GM12865 (cell line): ENCODE measurements around the gene PLEKHA8.

Experiments
- DNase-seq: peaks from one replicate; pipeline ENCODE4 v3.0.0; 2010; ENCODE audit warnings: low read depth
- H3K4me3 ChIP-seq: 2 replicates; pipeline ENCODE4 v1.5.1; 2011; ENCODE audit warnings: mild to moderate bottlenecking, low read depth, low read length, control low read depth
- TF ChIP-seq, protein P1 (sequence below): IDR thresholded peaks from 2 replicates; pipeline ENCODE4 v1.5.1; 2011; ENCODE audit warnings: low read length, control low read depth, low read depth, inconsistent platforms; ENCODE audit not compliant: insufficient read depth; ENCODE audit errors: missing control alignments

Gene PLEKHA8

DNA sequence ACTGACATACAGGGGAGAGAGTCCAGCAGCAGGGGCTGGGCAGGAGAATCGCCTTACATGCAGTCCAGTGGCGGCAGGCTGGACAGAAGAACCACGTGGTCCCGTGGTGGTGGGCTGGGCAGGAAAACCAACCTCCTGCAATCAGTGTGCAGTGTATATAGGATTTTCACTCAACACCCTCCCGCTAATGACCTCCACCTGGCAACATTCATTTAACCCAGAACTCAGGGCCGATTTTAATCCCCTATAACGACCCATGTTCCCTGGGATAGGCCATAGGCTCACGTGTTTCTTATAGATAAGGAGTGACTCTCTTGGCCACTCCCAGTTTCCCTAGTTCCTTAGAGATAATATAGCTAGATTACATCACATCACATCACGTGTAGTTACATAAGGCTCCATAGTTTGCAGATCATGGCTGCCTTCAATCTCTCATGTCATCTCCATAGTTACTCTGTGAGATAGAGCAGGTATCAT is 125.9 kb downstream of the PLEKHA8 start:
- TF ChIP-seq, protein P1, sequence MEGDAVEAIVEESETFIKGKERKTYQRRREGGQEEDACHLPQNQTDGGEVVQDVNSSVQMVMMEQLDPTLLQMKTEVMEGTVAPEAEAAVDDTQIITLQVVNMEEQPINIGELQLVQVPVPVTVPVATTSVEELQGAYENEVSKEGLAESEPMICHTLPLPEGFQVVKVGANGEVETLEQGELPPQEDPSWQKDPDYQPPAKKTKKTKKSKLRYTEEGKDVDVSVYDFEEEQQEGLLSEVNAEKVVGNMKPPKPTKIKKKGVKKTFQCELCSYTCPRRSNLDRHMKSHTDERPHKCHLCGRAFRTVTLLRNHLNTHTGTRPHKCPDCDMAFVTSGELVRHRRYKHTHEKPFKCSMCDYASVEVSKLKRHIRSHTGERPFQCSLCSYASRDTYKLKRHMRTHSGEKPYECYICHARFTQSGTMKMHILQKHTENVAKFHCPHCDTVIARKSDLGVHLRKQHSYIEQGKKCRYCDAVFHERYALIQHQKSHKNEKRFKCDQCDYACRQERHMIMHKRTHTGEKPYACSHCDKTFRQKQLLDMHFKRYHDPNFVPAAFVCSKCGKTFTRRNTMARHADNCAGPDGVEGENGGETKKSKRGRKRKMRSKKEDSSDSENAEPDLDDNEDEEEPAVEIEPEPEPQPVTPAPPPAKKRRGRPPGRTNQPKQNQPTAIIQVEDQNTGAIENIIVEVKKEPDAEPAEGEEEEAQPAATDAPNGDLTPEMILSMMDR: no peak
- no peak for DNase-seq

DNA sequence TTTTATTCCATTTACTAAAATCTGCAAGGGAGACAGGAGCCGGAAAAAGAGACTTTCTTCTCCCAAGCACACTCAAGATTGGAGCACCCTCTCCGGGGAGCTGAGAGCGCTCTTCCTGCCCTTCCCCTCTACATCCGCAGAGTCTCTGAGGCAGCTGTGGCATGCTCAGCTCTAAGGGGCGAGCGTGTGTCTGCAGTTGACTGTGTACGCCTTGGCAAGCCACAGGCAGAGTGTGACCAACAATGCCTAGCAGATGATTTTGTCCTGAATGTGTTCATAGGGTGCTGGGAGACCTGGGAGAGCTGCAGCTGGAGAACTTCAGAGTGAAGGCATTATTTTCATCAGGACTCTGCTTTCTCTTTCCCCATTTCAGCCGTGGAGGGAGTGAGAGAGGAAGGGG is 127.3 kb downstream of the PLEKHA8 start:
- TF ChIP-seq, protein P1: no peak
- no peak overlapping the region for H3K4me3 ChIP-seq
- no peak for DNase-seq

More for the DNA sequence above, 125.9 kb downstream of the PLEKHA8 start:
- H3K4me3 ChIP-seq: no peak overlapping the region

DNA sequence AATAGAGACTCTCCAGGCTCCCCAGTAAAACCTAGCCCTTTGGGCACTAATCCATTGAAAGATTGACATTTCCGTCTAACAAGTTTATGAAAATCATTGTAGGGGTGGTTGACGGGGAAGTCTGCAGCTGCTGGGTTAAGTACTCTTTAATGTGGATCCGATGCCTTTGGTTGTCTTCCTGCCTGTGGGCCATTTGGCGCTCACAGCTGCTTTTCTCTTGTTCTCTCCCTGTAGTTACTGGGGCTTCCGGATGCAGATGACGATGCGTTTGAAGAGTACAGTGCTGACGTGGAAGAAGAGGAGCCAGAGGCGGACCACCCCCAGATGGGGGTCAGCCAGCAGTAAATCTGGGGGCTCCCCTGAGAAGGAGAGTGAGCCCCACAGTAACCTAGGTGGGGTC is 129.0 kb downstream of the PLEKHA8 start:
- TF ChIP-seq, protein P1: no peak
- no peak overlapping the region for H3K4me3 ChIP-seq
- DNase-seq: no peak

DNA sequence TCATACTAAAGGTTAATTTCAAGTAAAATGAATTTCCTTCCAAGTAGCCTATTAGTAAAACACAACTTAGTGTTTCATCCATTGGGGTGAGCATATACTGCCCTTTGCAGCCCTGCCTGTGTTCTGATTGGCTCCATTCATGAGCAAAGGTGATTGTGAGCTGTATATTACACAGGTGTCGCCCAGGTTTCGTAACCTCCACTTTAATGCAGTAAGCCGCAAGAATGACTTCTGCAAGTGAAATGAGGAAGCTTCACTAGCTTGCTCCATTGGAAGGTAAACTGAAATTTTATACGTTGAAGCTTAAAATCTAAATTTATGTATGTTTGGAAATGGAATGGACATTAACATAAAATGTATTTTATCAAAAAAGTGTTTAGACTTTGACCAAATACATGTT is 131.0 kb downstream of the PLEKHA8 start:
- no peak overlapping the region for H3K4me3 ChIP-seq
- TF ChIP-seq, protein P1: no peak
- no peak for DNase-seq

DNA sequence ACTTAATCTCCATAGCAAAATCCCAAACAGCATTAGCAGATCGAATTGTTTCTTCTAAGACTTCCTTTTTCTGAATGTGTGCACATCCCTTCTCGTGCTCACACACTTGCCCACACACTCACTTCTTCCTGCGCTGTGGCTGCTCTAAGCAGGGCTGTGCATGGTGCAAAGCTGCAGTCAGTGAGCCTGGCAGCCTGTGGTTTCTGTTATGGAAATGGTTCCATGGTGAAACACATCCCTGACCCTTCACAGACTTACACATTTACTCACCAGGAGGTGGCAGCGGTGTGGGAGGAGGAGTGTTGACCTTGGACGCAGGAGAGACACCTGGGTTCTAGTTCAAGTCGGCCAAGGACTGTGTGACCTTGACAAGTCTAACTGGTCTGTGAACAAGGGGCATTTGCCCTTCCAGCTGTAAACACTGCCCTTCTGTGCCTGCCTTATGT is 131.5 kb downstream of the PLEKHA8 start:
- TF ChIP-seq, protein P1: no peak

DNA sequence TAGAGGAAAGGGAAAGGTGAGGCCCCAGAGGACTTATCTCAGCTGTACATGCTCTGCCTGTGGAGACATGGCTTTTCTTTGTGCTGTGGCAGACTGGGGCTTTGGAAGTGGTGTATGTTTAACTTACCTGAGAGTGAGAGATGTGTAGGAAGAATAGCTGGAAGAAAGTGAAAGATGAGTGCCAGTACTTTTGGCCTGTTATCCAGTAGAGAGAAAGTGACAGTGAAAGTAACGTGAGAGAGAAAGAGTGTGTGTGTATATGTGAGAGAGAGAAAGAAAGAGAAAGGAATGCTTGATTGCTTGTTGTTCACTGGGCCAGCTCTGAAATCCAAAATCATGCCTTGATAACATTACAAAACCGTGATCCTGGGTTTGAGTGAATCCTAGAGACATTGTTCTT is 132.1 kb downstream of the PLEKHA8 start:
- TF ChIP-seq, protein P1: no peak
- DNase-seq: no peak

More for the DNA sequence above, 131.5 kb downstream of the PLEKHA8 start:
- no peak overlapping the region for H3K4me3 ChIP-seq
- peak; percentile 24 for DNase-seq

DNA sequence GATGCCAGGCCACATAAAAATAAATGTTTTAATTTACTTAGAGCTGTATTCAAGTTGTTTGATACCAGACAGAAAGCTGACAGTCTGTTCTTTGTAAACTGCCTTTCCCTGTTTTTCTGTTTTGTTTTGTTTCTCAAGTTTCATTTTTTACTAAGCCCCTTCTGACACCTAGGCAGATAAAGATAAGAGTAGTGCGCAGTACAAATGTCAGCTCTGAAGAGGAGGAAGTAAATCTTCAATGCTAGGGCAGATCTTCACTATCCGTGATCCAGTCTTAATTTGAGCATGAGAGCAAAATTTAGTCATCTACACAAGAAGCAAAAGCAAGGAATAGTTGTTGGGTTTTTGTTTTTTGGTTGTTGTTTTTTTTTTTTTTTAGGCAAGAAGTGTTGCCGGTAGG is 133.9 kb downstream of the PLEKHA8 start:
- DNase-seq: no peak
- TF ChIP-seq, protein P1: no peak
- H3K4me3 ChIP-seq: no peak overlapping the region

More for the DNA sequence above, 132.1 kb downstream of the PLEKHA8 start:
- H3K4me3 ChIP-seq: no peak overlapping the region
